HUES64 (cell line): Measurements from ENCODE around the gene KRT83.
"Not testable (repeated sequence)": the region's sequence is repeated elsewhere in the genome, so short reads cannot be mapped to it uniquely, and the experiment has no call there.

Source experiments
- H3K27ac ChIP-seq: 2 replicates; pipeline ENCODE4 v1.7.0; 2013; ENCODE audit warnings: low read depth, low read length, inconsistent platforms
- H3K27me3 ChIP-seq: 2 replicates; pipeline ENCODE4 v1.6.1; 2013; ENCODE audit warnings: mild to moderate bottlenecking, low read length; ENCODE audit not compliant: insufficient read depth
- H3K36me3 ChIP-seq: 2 replicates; pipeline ENCODE4 v1.6.1; 2013; ENCODE audit warnings: mild to moderate bottlenecking, low read length; ENCODE audit not compliant: insufficient read depth
- H3K4me1 ChIP-seq: 2 replicates; pipeline ENCODE4 v1.6.1; 2013; ENCODE audit warnings: mild to moderate bottlenecking, low read length, moderate library complexity; ENCODE audit not compliant: insufficient read depth
- H3K4me3 ChIP-seq: 2 replicates; pipeline ENCODE4 v1.5.1; 2013; ENCODE audit warnings: mild to moderate bottlenecking, low read length, moderate library complexity
- H3K9ac ChIP-seq: 2 replicates; pipeline ENCODE4 v1.6.1; 2013; ENCODE audit warnings: mild to moderate bottlenecking, low read depth, low read length
- H3K9me3 ChIP-seq: 2 replicates; pipeline ENCODE4 v1.6.1; 2013; ENCODE audit warnings: low read depth, low read length; ENCODE audit not compliant: insufficient read depth
- WGBS: fragments of 150-250, 120-280 bp; methylation state at CpG from one replicate; pipeline ENCODE4 v1.1.7; 2013; ENCODE audit warnings: missing lambda C conversion rate; 5-methylcytosine and 5-hydroxymethylcytosine counted together

The KRT83 gene

GRCh38 chr12:52351196-52352059, 30.2 kb upstream of the KRT83 start:
- Histone ChIP-seq H3K4me1 (no peaks in the 10 kb centered on the region), H3K9ac (no peak overlapping the region), H3K27ac (no peak overlapping the region), H3K27me3 (no peaks in the 10 kb centered on the region; the same call in 1 of the 2 replicates), H3K4me3 (no peak overlapping the region), H3K36me3 (no peaks in the 10 kb centered on the region), H3K9me3 (no peaks in the 10 kb centered on the region)
- WGBS = 89% methylated on average over 9 of the region's 9 CpGs

- no peak overlapping the region for H3K4me3 ChIP-seq
- no peaks in the 10 kb centered on the region for H3K36me3 ChIP-seq
- H3K9ac ChIP-seq = no peak overlapping the region
- H3K9me3 ChIP-seq = no peaks in the 10 kb centered on the region
- no peaks in the 10 kb centered on the region; the same call in 1 of the 2 replicates for H3K27me3 ChIP-seq
- H3K4me1 ChIP-seq = no peaks in the 10 kb centered on the region
- H3K27ac ChIP-seq = no peak overlapping the region
- 96% methylated on average over 5 of the region's 5 CpGs for WGBS
Observed at GRCh38 chr12:52350786-52351185, 29.6 kb upstream of the KRT83 start.

- Histone ChIP-seq H3K9ac (no peak overlapping the region), H3K4me3 (no peak overlapping the region), H3K4me1 (no peaks in the 10 kb centered on the region), H3K36me3 (no peaks in the 10 kb centered on the region), H3K27ac (no peak overlapping the region), H3K9me3 (no peaks in the 10 kb centered on the region), H3K27me3 (no peaks in the 10 kb centered on the region; the same call in 1 of the 2 replicates)
- WGBS = 93% methylated on average over 8 of the region's 8 CpGs
Observed at GRCh38 chr12:52350021-52350620, 28.9 kb upstream of the KRT83 start.

- no peaks in the 10 kb centered on the region for H3K9me3 ChIP-seq
- H3K36me3 ChIP-seq = no peaks in the 10 kb centered on the region
- H3K4me3 ChIP-seq = no peak overlapping the region
- 87% methylated on average over 6 of the region's 6 CpGs for WGBS
- no peaks in the 10 kb centered on the region for H3K4me1 ChIP-seq
- no peak overlapping the region for H3K9ac ChIP-seq
- H3K27me3 ChIP-seq = no peaks in the 10 kb centered on the region; the same call in 1 of the 2 replicates
- H3K27ac ChIP-seq = no peak overlapping the region
Observed at GRCh38 chr12:52349196-52349595, 28.0 kb upstream of the KRT83 start.

- Histone ChIP-seq H3K27me3 (no peaks in the 10 kb centered on the region; the same call in 1 of the 2 replicates), H3K36me3 (no peaks in the 10 kb centered on the region), H3K4me1 (no peaks in the 10 kb centered on the region), H3K4me3 (no peak overlapping the region), H3K9ac (no peak overlapping the region), H3K27ac (no peak overlapping the region), H3K9me3 (peaks cover 4% of the 10 kb centered on the region; the same call in 1 of the 2 replicates)
- WGBS = 79% methylated on average over 16 of the region's 16 CpGs
Observed at GRCh38 chr12:52347551-52348510, 26.6 kb upstream of the KRT83 start.

GRCh38 chr12:52347016-52347415, 25.8 kb upstream of the KRT83 start:
- no peaks in the 10 kb centered on the region for H3K36me3 ChIP-seq
- peaks cover 4% of the 10 kb centered on the region; the same call in 1 of the 2 replicates for H3K9me3 ChIP-seq
- H3K27ac ChIP-seq = no peak overlapping the region
- no peaks in the 10 kb centered on the region; the same call in 1 of the 2 replicates for H3K27me3 ChIP-seq
- H3K4me1 ChIP-seq = no peaks in the 10 kb centered on the region
- WGBS = 79% methylated on average over 9 of the region's 9 CpGs
- H3K9ac ChIP-seq = no peak overlapping the region
- no peak overlapping the region for H3K4me3 ChIP-seq

GRCh38 chr12:52346593-52346992, 25.4 kb upstream of the KRT83 start:
- WGBS = 59% methylated on average over 4 of the region's 4 CpGs
- Histone ChIP-seq H3K36me3 (no peaks in the 10 kb centered on the region), H3K27ac (no peak overlapping the region), H3K9ac (no peak overlapping the region), H3K9me3 (peaks cover 4% of the 10 kb centered on the region; the same call in 1 of the 2 replicates), H3K4me3 (no peak overlapping the region), H3K4me1 (no peaks in the 10 kb centered on the region), H3K27me3 (no peaks in the 10 kb centered on the region; the same call in 1 of the 2 replicates)

- WGBS = 95% methylated on average over 6 of the region's 8 CpGs
Observed at GRCh38 chr12:52345041-52345440, 23.8 kb upstream of the KRT83 start.

GRCh38 chr12:52344111-52344510, 22.9 kb upstream of the KRT83 start:
- H3K4me3 ChIP-seq = no peak overlapping the region
- no peak overlapping the region for H3K9ac ChIP-seq
- peaks cover 4% of the 10 kb centered on the region; the same call in 1 of the 2 replicates for H3K9me3 ChIP-seq
- 94% methylated on average over 12 of the region's 12 CpGs for WGBS
- no peaks in the 10 kb centered on the region for H3K36me3 ChIP-seq
- H3K4me1 ChIP-seq = no peaks in the 10 kb centered on the region
- no peak overlapping the region for H3K27ac ChIP-seq
- no peaks in the 10 kb centered on the region for H3K27me3 ChIP-seq

More at GRCh38 chr12:52345041-52345440, 23.8 kb upstream of the KRT83 start:
- not testable (repeated sequence) for H3K27me3 ChIP-seq, H3K9me3 ChIP-seq, H3K27ac ChIP-seq, H3K4me3 ChIP-seq, H3K4me1 ChIP-seq, H3K9ac ChIP-seq, H3K36me3 ChIP-seq

- Histone ChIP-seq H3K9me3 (peaks cover 4% of the 10 kb centered on the region; the same call in 1 of the 2 replicates), H3K27ac (no peak overlapping the region), H3K36me3 (no peaks in the 10 kb centered on the region), H3K9ac (no peak overlapping the region), H3K4me3 (no peak overlapping the region), H3K27me3 (no peaks in the 10 kb centered on the region), H3K4me1 (no peaks in the 10 kb centered on the region)
- WGBS = 90% methylated on average over 2 of the region's 2 CpGs
Observed at GRCh38 chr12:52343550-52343949, 22.4 kb upstream of the KRT83 start.
